Activated CD4-positive, alpha-beta T cell treated with anti-CD3 and anti-CD28 coated beads, Interleukin-2, amount 50 U/mL, for 1 hour (primary cell): ENCODE results near the gene PKP4.

ENCODE experiments used
- DNase-seq: peaks from one replicate; pipeline ENCODE4 v3.0.0-alpha.2; 2020

PKP4 gene

GRCh38 chr2:158723181-158723838 is 266.6 kb downstream of the PKP4 start:
- DNase-seq = no peak

- DNase-seq = no peak
Observed at GRCh38 chr2:158723921-158724802, 267.4 kb downstream of the PKP4 start.

- DNase-seq = no peak
Observed at GRCh38 chr2:158724803-158725381, 268.1 kb downstream of the PKP4 start.

GRCh38 chr2:158725441-158725891 is 268.7 kb downstream of the PKP4 start:
- no peak for DNase-seq

GRCh38 chr2:158726911-158727592 is 270.3 kb downstream of the PKP4 start:
- DNase-seq = no peak

- no peak for DNase-seq
Observed at GRCh38 chr2:158728422-158728821, 271.7 kb downstream of the PKP4 start.

GRCh38 chr2:158729451-158729850 is 272.7 kb downstream of the PKP4 start:
- no peak for DNase-seq

- no peak for DNase-seq
Observed at GRCh38 chr2:158729873-158730620, 273.3 kb downstream of the PKP4 start.

- DNase-seq = no peak
Observed at GRCh38 chr2:158730621-158731140, 273.9 kb downstream of the PKP4 start.

- no peak for DNase-seq
Observed at GRCh38 chr2:158731386-158731785, 274.6 kb downstream of the PKP4 start.
